Esophagus muscularis mucosa (tissue), 4 donors: Measurements from ENCODE around the gene SYMPK. TPM values are rescaled to one million over a fixed set of nuclear protein-coding genes. Genes with fewer than 3 reads are reported as not detected.

Experiments
- DNase-seq: peaks from one replicate; pipeline ENCODE4 v3.0.0-alpha.2; 2017; ENCODE audit errors: extremely low spot score
- H3K27ac ChIP-seq, 4 donors: fragments of 200-600 bp; sonication (generic); replicated peaks in 1 of 4; 1 replicate in 3 of 4; 2 replicates in 1 of 4; pipeline ENCODE4 v1.5.1; 2016 to 2019; ENCODE audit warnings: mild to moderate bottlenecking in 1 of 4
- H3K27me3 ChIP-seq, 4 donors: fragments of 200-600 bp; sonication (generic); one replicate each; pipeline versions ENCODE4 v1.5.1 to v1.6.0; 2016 to 2019
- H3K36me3 ChIP-seq, 4 donors: fragments of 200-600 bp; sonication (generic); one replicate each; pipeline ENCODE4 v1.5.1; 2016 to 2019
- H3K4me1 ChIP-seq, 4 donors: fragments of 200-600 bp; sonication (generic); one replicate each; pipeline ENCODE4 v1.5.1; 2016 to 2019
- H3K4me3 ChIP-seq, 4 donors: fragments of 200-600 bp; sonication (generic); 1 replicate in 2 of 4; 2 replicates in 2 of 4; pipeline ENCODE4 v1.5.1; 2016 to 2019; ENCODE audit warnings: mild to moderate bottlenecking in 4 of 4, moderate library complexity in 1 of 4
- H3K9me3 ChIP-seq, 4 donors: fragments of 200-600 bp; sonication (generic); 1 replicate in 3 of 4; 2 replicates in 1 of 4; pipeline ENCODE4 v1.5.1; 2016 to 2019
- CTCF ChIP-seq, 3 experiments: fragments of 200-600 bp in 2 of 3; fragments of 450-650 bp in 1 of 3; sonication (generic) in 2 of 3; IDR thresholded peaks; one replicate each; pipeline ENCODE4 v1.5.1; 2017 to 2019; ENCODE audit warnings: antibody characterized with exemption in 3 of 3, mild to moderate bottlenecking in 2 of 3, moderate library complexity in 1 of 3
- EP300 ChIP-seq: sonication (generic); formaldehyde crosslinking; IDR thresholded peaks from one replicate; pipeline ENCODE4 v1.6.1; 2017; ENCODE audit warnings: antibody characterized with exemption
- POLR2A ChIP-seq: fragments of 450-650 bp; IDR thresholded peaks from one replicate; pipeline ENCODE4 v1.6.1; 2017; ENCODE audit warnings: antibody characterized with exemption, moderate library complexity, mild to moderate bottlenecking, low read depth
- POLR2AphosphoS5 ChIP-seq, 2 donors: sonication (generic); formaldehyde crosslinking; IDR thresholded peaks; one replicate each; pipeline ENCODE4 v1.6.1; 2017; ENCODE audit warnings: antibody characterized with exemption in 2 of 2
- WGBS: methylation state at CpG from one replicate; pipeline ENCODE4 v1.1.5; 2018; 5-methylcytosine and 5-hydroxymethylcytosine counted together
- intact Hi-C: fragments of 100-400 bp; cut with DNase I; formaldehyde crosslinking; loops from one replicate; pipeline ENCODE4 v1.15.1; 2023
- total RNA-seq, 4 donors: library from RNA; depleted of rRNA; stranded (reverse); fragments of >200 nt; gene quantifications; one replicate each; pipeline versions ENCODE4 v1.1.0 to v1.2.1, GENCODE V29; 2016

SYMPK gene
- total RNA-seq, 4 donors from 2014 or later: 22.0 to 44.2 (median 36.6) TPM

GRCh38 chr19:45876411-45877197 lies 13.7 kb upstream of the SYMPK start:
- 25% methylated on average over 17 of the region's 41 CpGs for WGBS
- TF ChIP-seq POLR2A: no peak
- no peak for TF ChIP-seq CTCF (IDR thresholded peaks at IDR 0.05)
- no peak for TF ChIP-seq POLR2AphosphoS5 (IDR thresholded peaks at IDR 0.05)
- no peak for TF ChIP-seq EP300
- H3K4me3 ChIP-seq: peak overlapping the region; percentile 27 to 38 (median 34)
- peak overlapping the region; percentile 53 to 61 (median 56) for H3K27ac ChIP-seq
- H3K4me1 ChIP-seq: peaks cover 9 to 15% (median 11%) of the 10 kb centered on the region in 4 donors
- peaks cover 0 to 6% (median 0%) of the 10 kb centered on the region in 4 donors for H3K36me3 ChIP-seq
- H3K9me3 ChIP-seq: no peaks in the 10 kb centered on the region
- H3K27me3 ChIP-seq: peaks cover 0 to 10% (median 0%) of the 10 kb centered on the region in 4 donors
- DNase-seq: no peak
- intact Hi-C loops: no loop called here

- Histone ChIP-seq H3K4me3 (peak overlapping the region in 1 of 4 donors; percentile 36), H3K27me3 (peaks cover 0 to 10% (median 0%) of the 10 kb centered on the region in 4 donors), H3K4me1 (peaks cover 9 to 15% (median 11%) of the 10 kb centered on the region in 4 donors), H3K27ac (peak overlapping the region in 2 of 4 donors; percentile 53 to 61), H3K36me3 (peaks cover 0 to 4% (median 0%) of the 10 kb centered on the region in 4 donors), H3K9me3 (no peaks in the 10 kb centered on the region)
- intact Hi-C loops: no loop called here
- TF ChIP-seq CTCF (IDR thresholded peaks at IDR 0.05): no peak
- TF ChIP-seq EP300: no peak
- no peak for TF ChIP-seq POLR2A
- TF ChIP-seq POLR2AphosphoS5 (IDR thresholded peaks at IDR 0.05): no peak
- whole genome bisulfite sequencing: 72% methylated on average over 4 of the region's 4 CpGs
- no peak for DNase-seq
Measured at GRCh38 chr19:45876161-45876410, 13.1 kb upstream of the SYMPK start.

GRCh38 chr19:45874620-45874966 lies 11.6 kb upstream of the SYMPK start:
- Histone ChIP-seq H3K36me3 (no peaks in the 10 kb centered on the region), H3K9me3 (no peaks in the 10 kb centered on the region), H3K4me1 (peaks cover 9 to 15% (median 11%) of the 10 kb centered on the region in 4 donors), H3K27ac (no peak overlapping the region), H3K4me3 (no peak overlapping the region), H3K27me3 (peaks cover 0 to 10% (median 0%) of the 10 kb centered on the region in 4 donors)
- DNase-seq: no peak
- 87% methylated on average over 7 of the region's 7 CpGs for WGBS
- intact Hi-C loops: no loop called here
- TF ChIP-seq CTCF (IDR thresholded peaks at IDR 0.05): no peak
- no peak for TF ChIP-seq EP300
- no peak for TF ChIP-seq POLR2AphosphoS5 (IDR thresholded peaks at IDR 0.05)
- TF ChIP-seq POLR2A: no peak

GRCh38 chr19:45873219-45873772 lies 10.3 kb upstream of the SYMPK start:
- TF ChIP-seq POLR2AphosphoS5 (IDR thresholded peaks at IDR 0.05): no peak
- Histone ChIP-seq H3K27me3 (peaks cover 0 to 4% (median 0%) of the 10 kb centered on the region in 4 donors), H3K36me3 (no peaks in the 10 kb centered on the region), H3K27ac (no peak overlapping the region), H3K4me3 (no peak overlapping the region), H3K9me3 (no peaks in the 10 kb centered on the region), H3K4me1 (peaks cover 9 to 15% (median 11%) of the 10 kb centered on the region in 4 donors)
- DNase-seq: no peak
- intact Hi-C loops: no loop called here
- 87% methylated on average over 4 of the region's 7 CpGs for whole genome bisulfite sequencing

GRCh38 chr19:45872095-45872919 lies 9.4 kb upstream of the SYMPK start:
- Histone ChIP-seq H3K36me3 (no peaks in the 10 kb centered on the region), H3K27me3 (peaks cover 0 to under 1% (median 0%) of the 10 kb centered on the region in 4 donors), H3K9me3 (no peaks in the 10 kb centered on the region), H3K4me1 (peaks cover 9 to 12% (median 11%) of the 10 kb centered on the region in 4 donors), H3K27ac (no peak overlapping the region), H3K4me3 (no peak overlapping the region)
- no peak for DNase-seq
- TF ChIP-seq POLR2A (no peak), POLR2AphosphoS5 (IDR thresholded peaks at IDR 0.05) (no peak), CTCF (IDR thresholded peaks at IDR 0.05) (no peak), EP300 (no peak)
- intact Hi-C loops: no loop called here
- 95% methylated on average over 21 of the region's 34 CpGs for WGBS
